Activated CD8-positive, alpha-beta memory T cell treated with anti-CD3 and anti-CD28 coated beads, Interleukin-2, amount 50 U/mL, for 1 hour (primary cell): ENCODE results near the gene CEP112.
"Not testable (repeated sequence)": the region's sequence is repeated elsewhere in the genome, so short reads cannot be mapped to it uniquely, and the experiment has no call there.

ENCODE experiments used
- DNase-seq: peaks from one replicate; pipeline ENCODE4 v3.0.0-alpha.2; 2020; ENCODE audit errors: extremely low read depth

CEP112 gene

GRCh38 chr17:66085221-66085620, 106.7 kb downstream of the CEP112 start:
- DNase-seq, result no peak

- not testable (repeated sequence) for DNase-seq
Measured at GRCh38 chr17:66080670-66081069, 111.3 kb downstream of the CEP112 start.

- DNase-seq, result no peak
Measured at GRCh38 chr17:66076546-66077190, 115.3 kb downstream of the CEP112 start.

- DNase-seq, result no peak
Measured at GRCh38 chr17:66073384-66073783, 118.5 kb downstream of the CEP112 start.

GRCh38 chr17:66063686-66064085, 128.2 kb downstream of the CEP112 start:
- no peak for DNase-seq

- DNase-seq, result no peak
Measured at GRCh38 chr17:66056148-66056547, 135.8 kb downstream of the CEP112 start.

GRCh38 chr17:66054242-66054641, 137.7 kb downstream of the CEP112 start:
- DNase-seq, result no peak

- DNase-seq, result no peak
Measured at GRCh38 chr17:66044083-66044482, 147.8 kb downstream of the CEP112 start.

GRCh38 chr17:66043419-66043818, 148.5 kb downstream of the CEP112 start:
- DNase-seq, result no peak

- DNase-seq, result no peak
Measured at GRCh38 chr17:66040402-66040801, 151.5 kb downstream of the CEP112 start.

GRCh38 chr17:66038125-66038524, 153.8 kb downstream of the CEP112 start:
- no peak for DNase-seq

GRCh38 chr17:66037221-66037620, 154.7 kb downstream of the CEP112 start:
- no peak for DNase-seq

- DNase-seq, result no peak
Measured at GRCh38 chr17:66032082-66032712, 159.7 kb downstream of the CEP112 start.

GRCh38 chr17:66025551-66025950, 166.4 kb downstream of the CEP112 start:
- DNase-seq, result no peak

GRCh38 chr17:66021757-66022156, 170.2 kb downstream of the CEP112 start:
- DNase-seq, result no peak

GRCh38 chr17:66018786-66019185, 173.1 kb downstream of the CEP112 start:
- no peak for DNase-seq

GRCh38 chr17:66016231-66016630, 175.7 kb downstream of the CEP112 start:
- DNase-seq, result no peak

GRCh38 chr17:66008680-66009079, 183.3 kb downstream of the CEP112 start:
- no peak for DNase-seq

GRCh38 chr17:66006654-66007053, 185.3 kb downstream of the CEP112 start:
- no peak for DNase-seq

GRCh38 chr17:66002812-66003211, 189.1 kb downstream of the CEP112 start:
- DNase-seq, result no peak

- DNase-seq, result no peak
Measured at GRCh38 chr17:66002063-66002585, 189.8 kb downstream of the CEP112 start.

GRCh38 chr17:66000216-66000615, 191.7 kb downstream of the CEP112 start:
- no peak for DNase-seq

- no peak for DNase-seq
Measured at GRCh38 chr17:65998675-65999074, 193.3 kb downstream of the CEP112 start.
